ENCODE data around the gene TMX2. TPM values are rescaled to one million over a fixed set of nuclear protein-coding genes. Genes with fewer than 3 reads are reported as not detected.

Gene TMX2
- total RNA-seq, 1 donor from 2014 or later: 56.6 TPM

DNA sequence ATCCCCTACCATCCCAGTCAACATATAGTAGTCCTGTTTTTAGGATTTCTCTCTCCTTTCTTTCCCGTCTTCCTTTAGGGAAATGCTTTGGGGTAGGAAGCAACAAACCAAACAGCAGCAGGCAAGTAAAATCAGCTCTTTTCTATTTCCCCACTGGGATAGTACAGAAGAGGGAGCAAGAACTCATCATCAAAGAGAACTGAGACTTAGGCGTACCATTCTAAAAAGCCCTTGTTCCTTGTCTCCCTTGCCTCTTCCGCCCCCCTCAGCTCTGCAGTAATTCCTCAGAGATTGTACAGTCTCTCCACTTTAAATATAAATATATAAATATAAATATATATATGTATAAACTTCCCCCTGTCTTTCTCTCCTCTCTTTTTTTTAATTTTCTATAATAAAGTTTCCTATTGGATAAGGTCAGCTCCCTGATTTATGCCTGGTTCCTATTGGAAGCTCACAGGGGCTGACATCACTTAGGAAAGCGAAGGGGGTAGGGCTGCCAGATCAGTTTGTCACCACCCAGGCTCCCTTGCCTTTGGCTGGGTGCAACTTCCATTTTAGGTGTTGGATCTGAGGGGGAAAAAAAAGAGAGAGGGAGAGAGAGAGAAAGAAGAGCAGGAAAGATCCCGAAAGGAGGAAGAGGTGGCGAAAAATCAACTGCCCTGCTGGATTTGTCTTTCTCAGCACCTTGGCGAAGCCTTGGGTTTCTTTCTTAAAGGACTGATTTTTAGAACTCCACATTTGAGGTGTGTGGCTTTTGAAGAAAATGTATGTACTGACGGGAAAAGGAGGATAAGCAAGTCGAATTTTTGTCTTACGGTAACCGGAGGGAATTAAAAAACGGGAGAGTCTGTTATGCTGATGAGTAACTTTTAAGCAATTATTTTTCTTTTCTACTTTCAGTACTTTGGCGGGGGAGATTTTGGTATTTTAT, 49.2 kb downstream of the TMX2 start, which contains the start of gene CTNND1:
Gene CTNND1, plus strand, starts transcription at position 502 of the 934 bp plus-strand sequence. CDS start 29,677 bp downstream, outside the sequence.
- intact Hi-C loops (cut with DNase I): loop anchor here (2.0 kb wide), 1 partner anchor 39 kb away; no protein-coding TSS in a partner anchor
- DNase-seq: peak; percentile 88
- ATAC-seq (ENCODE audit: poor library complexity): peak; percentile 99

DNA sequence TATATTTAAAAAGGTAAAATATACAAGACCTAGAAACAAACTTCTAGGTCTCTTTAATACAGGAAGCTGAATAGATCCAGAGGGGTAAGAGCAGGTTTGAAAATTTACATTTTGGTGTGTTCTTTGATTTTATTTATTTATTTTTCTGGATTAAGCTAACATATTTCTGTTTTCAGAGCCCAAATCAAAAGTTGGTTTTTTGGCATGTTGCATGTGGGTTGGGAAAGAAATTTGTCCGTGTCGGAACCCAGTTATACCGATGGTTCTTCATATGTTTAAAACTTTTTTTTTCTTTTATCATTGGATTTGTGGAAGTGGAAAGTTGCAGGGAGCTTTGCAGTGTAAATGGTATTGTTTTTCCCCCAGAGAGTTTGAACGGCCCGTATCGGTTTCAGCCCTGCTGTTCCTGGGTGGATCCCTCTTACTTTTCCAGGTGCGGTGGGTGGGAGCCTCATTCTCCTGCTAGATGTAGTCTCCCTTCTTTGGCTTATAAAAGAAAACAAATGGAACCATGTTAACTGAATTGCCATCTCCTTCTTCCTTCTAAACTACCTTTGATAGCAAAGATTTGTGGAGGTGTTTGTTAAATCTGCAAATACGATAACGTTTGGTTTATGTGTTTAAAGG, 50.0 kb downstream of the TMX2 start:
- DNase-seq (no peak), ATAC-seq (ENCODE audit: poor library complexity) (peak; percentile 48)
- intact Hi-C loops (cut with DNase I): loop anchor here (2.0 kb wide), 1 partner anchor 38 kb away; no protein-coding TSS in a partner anchor

DNA sequence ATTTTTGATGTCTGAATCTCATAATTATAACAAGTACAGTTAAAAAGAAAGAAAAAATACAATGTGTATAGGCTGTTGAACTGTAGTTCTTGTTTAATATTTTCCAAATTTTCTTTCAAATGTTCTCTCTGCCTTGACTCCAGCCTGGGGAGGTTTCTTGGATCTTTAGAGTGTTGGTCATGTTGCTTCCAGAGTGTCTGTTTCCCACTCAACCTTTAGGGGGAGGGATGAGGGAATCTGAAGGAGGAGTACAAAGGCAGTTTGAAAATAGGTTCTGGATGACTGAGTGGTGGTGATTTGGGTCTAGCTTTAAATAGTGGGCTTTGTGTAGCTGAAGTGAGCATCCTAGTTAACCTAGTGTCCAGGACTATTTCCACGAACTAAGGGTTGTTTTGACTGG, 51.2 kb downstream of the TMX2 start:
- intact Hi-C loops (cut with DNase I): loop anchor here (2.0 kb wide), 1 partner anchor 37 kb away; no protein-coding TSS in a partner anchor
- ATAC-seq (ENCODE audit: poor library complexity) (peak; percentile 38), DNase-seq (no peak)

DNA sequence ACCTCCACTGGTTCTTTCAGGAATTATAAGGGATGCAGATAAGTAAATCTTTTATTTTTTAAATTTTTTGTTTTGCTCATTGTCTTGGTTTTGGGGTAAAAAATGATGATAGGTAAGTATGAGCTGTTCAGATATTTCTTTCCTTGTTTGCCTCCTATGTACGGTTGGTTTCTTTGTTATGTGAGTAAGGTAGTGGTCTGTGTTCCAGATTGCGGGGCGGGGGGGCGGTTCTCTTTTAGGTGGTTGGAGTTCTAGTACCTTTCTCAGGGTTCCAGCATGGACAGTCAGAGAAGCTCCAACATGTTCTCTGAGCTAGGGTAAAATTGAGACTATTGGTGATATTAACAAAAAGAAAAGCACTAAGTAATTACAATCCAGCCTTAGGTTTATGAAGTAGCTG, 51.6 kb downstream of the TMX2 start:
- ATAC-seq (ENCODE audit: poor library complexity) (no peak), DNase-seq (no peak)
- intact Hi-C loops (cut with DNase I): no loop called here

DNA sequence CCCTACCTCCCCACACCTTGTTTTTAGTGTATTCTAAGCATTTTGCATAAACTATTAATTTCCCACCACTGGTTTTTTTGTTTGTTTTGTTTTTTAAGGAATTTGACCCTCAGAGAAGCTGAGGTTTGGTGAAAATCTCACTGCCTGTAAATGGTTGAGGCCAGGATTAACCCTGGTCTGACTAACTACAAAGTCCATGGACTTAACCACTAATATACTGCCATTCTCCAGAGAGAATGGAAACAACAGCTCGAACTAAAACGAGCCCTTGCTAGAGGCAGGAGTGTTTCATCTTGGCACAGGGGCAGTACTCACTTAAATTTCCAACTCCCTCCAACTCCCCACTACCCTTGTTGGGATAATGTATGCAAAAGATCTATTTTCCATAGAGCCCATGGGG, 52.2 kb downstream of the TMX2 start:
- ATAC-seq (ENCODE audit: poor library complexity) (no peak), DNase-seq (no peak)
- intact Hi-C loops (cut with DNase I): no loop called here

DNA sequence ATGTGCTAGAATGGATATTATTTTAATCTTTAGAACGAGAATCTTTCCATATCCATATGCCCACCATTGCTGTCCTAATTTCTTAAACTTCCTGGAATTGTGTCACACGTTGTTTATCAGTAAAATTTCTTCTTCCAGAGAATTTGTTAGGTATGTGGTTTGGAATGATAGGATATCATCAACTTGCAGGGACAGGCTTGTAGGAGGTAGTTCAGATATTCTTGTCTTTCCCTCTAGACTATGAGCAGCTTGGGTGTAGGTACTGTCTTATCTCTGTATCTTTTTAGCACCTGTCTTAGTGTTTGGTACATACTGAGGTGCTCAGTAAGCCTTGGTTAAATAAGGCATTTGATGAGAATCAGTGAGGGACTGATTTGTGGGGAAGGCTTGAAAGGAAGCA, 52.6 kb downstream of the TMX2 start:
- ATAC-seq (ENCODE audit: poor library complexity): no peak
- DNase-seq: no peak
- intact Hi-C loops (cut with DNase I): no loop called here

DNA sequence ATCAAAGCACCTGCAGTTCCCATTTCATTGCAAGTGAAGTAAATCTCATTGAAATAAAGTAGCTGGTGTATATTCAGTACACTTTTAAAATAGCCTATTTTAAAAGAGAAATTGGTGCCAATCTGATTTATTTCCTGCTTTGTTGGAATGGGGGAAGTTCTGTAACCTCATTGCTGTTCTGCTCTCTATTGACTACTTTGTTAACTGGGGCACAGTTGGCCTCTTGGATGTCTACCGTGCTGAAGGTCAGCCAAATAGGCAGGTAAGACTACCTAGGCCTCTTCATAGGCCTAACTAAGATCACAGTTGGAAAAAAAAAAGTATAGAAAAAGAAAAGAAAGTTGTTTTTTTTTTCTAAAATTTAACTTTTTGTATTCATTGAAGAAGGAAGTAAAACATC, 58.4 kb downstream of the TMX2 start:
- DNase-seq (no peak), ATAC-seq (ENCODE audit: poor library complexity) (no peak)
- intact Hi-C loops (cut with DNase I): no loop called here

DNA sequence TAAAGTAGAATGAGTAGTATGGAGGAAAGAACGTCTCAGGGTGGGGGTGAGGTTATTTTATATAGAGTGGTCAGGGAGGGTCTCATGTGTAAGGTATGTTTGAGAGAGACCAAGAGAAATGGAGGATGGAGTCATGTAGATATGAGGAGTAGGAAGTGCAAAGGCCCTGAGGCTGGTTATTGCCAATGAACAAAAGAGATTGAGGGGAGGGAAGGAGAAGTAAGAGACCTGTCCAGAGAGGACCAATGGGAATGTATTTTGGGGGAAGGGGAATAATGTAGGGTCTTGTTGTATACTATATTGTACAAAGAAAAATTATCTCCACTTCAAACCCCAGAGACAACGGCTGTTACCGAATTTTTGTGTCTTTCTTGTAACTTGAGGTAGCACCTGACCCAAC, 59.0 kb downstream of the TMX2 start:
- no peak for DNase-seq
- no peak for ATAC-seq (ENCODE audit: poor library complexity)
- intact Hi-C loops (cut with DNase I): no loop called here

DNA sequence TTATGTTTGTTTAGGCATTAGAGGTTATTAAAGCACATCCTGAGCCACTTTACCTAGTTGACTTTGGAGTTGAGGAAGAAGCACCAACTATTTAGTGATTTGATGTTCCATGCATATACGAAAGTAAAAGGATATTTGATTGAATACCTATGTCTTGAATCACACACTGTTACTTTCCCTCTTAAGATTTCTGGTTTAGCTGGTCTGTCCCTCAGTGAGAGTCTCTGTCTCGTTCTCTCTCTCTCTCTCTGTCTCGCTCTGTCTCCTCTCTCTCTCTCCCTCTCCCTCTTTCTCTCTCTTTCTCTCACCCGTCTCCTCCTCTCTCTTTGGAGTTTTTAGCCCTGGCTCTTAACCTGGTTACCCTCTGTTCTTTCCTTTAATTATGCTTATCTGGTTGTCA, 60.2 kb downstream of the TMX2 start:
- DNase-seq (no peak), ATAC-seq (ENCODE audit: poor library complexity) (no peak)
- intact Hi-C loops (cut with DNase I): no loop called here

DNA sequence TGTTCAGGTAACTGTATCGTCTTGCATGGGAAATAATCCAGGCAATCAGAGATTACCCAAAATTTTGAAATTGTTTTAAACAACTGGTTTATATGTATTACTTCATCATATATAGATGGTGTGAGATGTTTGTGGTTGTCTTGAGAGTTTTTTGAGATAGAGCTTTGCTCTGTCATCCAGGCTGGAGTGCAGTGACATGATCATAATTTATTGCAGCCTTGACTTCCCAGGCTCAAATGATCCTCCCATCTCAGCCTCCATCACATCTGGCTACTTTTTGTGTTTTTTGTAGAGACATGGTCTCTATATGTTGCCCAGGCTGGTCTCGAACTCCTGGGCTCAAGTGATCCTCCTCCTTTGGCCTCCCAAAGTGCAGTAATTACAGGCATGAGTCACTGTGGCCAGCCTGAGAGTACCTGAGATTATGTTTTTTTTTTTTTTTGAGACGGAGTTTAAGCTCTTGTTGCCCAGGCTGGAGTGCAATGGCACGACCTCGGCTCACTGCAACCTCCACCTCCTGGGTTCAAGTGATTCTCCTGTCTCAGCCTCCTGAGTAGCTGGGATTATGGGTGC, 60.7 kb downstream of the TMX2 start:
- ATAC-seq (ENCODE audit: poor library complexity) (no peak), DNase-seq (no peak)
- intact Hi-C loops (cut with DNase I): no loop called here

DNA sequence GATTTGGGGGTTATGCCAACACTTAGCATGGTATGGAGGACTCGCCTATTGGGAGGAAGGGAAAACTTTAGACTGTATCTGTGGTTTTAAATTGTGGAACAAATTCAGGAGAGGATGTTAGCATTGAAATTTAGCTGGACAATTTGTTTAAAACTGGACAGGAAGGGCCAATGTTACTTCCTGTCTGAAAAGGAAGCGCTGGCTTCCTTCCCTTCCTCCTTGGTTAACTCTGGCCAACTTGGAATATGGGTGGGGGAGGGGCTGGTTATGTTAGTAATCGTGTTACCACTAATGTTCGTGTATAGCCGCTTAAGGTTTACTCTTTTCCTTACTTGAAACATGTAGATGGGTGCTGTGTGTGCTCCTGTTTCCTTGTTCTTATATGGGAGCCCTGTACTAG, 63.1 kb downstream of the TMX2 start:
- intact Hi-C loops (cut with DNase I): no loop called here
- ATAC-seq (ENCODE audit: poor library complexity) (no peak), DNase-seq (no peak)

DNA sequence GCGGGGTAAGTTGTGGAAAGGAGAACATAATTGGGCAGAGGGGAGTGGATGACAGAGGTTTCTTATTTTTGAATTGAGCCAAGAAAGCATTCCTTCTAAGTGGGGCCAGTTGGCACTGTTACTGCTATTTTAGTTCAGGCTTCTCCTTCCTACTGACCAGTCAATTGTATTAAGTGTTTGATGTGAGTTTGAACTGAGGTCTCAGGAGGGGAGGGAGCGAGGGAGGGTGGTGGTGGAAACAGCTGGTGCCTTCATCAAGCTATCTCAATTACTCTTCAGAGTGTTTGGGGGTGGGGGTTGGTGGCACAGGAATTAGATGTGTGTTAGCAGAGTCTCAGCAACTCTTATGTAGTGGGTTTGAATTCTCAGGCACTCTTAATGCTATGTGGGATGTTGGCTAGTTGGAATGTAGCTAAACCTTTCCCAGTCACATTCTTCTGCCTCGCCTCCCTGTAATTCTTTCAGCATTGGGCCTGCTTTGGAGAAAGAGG, 63.7 kb downstream of the TMX2 start:
- intact Hi-C loops (cut with DNase I): no loop called here
- no peak for DNase-seq
- ATAC-seq (ENCODE audit: poor library complexity): no peak

DNA sequence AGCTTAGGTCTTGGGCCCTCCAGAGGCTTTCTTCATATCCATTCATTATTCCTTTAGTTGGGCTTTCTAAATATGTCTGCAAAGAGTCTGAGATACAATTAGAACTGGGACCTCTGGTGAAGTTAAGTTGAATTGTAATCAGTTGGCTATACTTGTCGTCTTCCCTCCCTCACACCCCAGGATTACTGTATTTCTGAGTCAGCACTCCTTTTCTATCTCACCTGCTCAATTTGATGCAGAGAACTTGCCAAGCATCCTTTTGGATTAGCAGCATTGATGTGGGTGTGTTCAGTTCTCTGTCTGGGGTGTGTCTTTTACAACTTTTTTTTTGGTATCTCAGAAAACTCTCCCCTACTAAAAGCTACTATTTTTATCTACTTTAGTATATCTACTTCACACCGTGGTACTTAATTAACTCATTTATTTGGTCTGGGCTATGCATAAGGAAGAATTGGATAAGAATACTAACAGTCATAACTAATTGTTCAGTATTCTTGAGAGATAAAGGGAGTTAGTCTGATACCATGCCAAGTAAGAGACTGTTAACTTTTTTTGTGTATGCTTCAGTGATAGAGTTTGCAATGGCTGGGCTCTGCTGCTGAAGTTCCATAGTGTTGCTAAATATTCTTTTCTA, 64.3 kb downstream of the TMX2 start:
- DNase-seq (no peak), ATAC-seq (ENCODE audit: poor library complexity) (no peak)
- intact Hi-C loops (cut with DNase I): no loop called here

DNA sequence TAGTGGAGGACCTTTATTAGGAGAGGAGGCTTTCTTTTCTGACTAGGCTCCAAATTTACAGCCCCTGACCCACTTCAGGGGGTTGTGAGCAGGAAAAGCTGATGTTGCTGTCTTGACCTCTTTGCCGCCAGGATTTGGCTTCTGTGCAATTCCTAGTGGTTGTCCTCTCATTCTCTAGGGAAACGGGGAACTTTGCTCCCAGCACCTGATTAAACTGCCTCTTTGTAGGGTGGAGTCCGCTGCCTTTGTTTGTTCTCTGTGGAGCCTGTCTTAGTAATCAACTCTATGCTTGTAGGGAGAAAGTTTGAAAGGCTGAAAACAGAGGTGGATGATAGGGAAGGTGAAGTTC, 65.5 kb downstream of the TMX2 start:
- DNase-seq (no peak), ATAC-seq (ENCODE audit: poor library complexity) (peak; percentile 12)
- intact Hi-C loops (cut with DNase I): no loop called here

DNA sequence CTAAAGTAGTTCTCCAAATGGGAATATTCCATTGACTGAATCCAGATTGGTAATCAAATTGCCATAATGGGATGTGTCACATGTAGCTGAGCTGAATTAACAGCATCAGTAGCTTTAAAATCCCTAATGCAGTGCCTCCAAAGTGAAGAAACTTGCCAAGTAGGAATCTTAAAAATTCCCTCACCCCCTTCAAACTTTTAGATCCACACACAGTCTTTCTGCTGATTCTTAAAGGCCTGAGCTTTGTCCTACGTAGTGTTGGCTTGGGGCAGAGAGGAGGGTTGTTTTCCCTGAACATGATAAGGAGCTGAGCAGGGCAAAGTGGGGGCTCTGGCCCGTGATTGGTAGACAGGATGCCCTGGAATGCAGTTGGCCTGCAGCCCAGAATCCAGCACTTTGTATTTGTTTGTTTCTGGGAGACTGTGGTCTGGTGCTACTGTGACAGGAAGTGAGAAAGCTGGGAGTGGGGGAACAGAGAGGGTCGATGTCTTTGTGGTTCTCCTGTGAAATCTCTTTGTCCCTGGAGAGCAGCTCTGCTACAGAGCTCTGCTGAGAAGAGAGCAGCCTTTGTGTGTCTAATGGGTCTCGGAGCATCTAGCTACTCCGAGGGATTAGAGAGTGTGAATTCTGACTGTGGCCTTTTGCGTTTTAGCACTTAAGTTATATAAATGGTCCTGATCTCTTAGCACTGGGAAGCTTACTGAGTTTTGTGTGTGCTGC, 66.1 kb downstream of the TMX2 start:
- intact Hi-C loops (cut with DNase I): no loop called here
- DNase-seq (peak; percentile 94), ATAC-seq (ENCODE audit: poor library complexity) (peak; percentile 89)

DNA sequence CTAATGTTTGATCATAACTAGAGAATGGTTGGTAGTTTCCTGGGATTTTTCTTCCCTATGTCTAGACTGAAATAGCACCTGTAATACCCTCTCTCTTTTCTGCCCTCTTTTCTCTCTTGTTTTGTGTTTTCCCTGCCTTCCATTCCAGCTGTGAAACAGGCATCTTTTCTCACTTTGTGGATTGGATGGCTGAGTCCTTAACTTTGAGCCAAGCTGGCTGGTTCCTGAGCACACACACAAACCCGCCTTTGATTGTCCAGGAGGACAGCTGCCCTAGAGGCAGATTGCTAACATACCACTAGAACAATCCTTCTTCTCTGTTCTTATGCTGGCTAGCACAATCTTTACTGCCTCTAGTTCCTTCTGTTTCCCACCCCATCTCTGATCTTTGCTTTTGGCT, 66.9 kb downstream of the TMX2 start:
- intact Hi-C loops (cut with DNase I): no loop called here
- DNase-seq (peak; percentile 50), ATAC-seq (ENCODE audit: poor library complexity) (peak; percentile 79)

DNA sequence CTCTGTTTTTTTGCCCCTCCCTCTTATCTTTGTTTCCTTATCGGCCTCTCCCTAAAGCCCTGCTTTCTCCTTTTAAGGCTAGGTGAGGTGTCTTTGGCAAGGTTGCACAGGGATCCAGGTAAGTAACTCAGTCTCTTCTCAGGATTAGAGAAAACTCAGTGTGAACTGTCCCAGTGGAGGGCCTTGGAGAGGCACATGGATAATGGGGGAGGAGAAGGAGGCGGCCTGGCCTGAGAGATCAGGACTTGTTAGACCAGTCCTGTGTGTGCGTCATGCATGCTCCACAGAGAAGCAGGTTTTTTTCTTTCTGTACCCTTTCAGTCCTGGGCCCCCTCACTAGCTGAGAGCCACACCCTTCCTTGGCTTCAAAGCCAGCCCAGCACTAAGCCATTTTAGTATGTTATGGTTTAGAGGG, 69.1 kb downstream of the TMX2 start:
- intact Hi-C loops (cut with DNase I): no loop called here
- ATAC-seq (ENCODE audit: poor library complexity) (no peak), DNase-seq (no peak)

DNA sequence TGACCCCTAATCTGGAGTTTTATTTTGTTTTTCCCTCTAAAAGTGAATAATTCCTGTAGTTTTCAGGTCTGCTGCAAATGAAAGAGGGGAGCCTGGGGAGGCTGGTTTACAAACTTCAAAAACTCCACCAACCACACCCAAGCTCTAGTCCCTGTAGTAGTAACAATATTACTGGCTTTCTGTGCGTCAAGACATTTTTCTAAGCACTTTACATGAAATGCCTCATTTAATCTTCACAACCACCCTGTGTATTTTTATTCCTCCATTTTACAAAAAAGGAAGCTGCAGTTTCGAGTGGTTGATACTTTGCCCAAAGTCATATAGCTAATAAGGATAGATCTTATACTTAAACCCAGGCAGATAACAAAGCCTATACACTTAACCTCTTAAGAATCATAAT, 72.7 kb downstream of the TMX2 start:
- DNase-seq (no peak), ATAC-seq (ENCODE audit: poor library complexity) (no peak)
- intact Hi-C loops (cut with DNase I): no loop called here

DNA sequence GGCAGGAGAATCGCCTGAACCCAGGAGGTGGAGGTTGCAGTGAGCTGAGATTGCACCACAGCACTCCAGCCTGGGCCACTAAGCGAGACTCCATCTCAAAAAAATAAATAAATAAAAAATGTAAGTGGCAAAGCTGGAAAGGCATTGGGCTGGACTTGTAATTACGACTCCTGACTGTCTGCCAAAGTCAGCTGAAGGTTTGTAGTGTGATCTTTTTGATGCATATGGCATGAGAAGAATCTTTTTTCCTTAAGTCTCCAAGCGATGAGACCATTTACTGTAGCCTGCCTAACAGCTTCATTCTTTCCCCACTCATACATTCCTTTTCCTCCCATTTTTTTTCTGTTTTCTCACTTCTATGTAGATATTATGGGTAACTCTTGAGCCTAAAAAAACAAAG, 74.0 kb downstream of the TMX2 start:
- ATAC-seq (ENCODE audit: poor library complexity): no peak
- intact Hi-C loops (cut with DNase I): no loop called here
- no peak for DNase-seq

All from Right ventricle myocardium superior (tissue), 1 donor.